SU-DHL-6 (cell line): ENCODE measurements around the gene CYTL1.

Experiments used
- H2AFZ ChIP-seq: fragments of 200-600 bp; sonication (generic); 2 replicates; pipeline ENCODE4 v1.6.1; 2014; ENCODE audit warnings: low read depth, mild to moderate bottlenecking, moderate library complexity, mixed read lengths, antibody characterized with exemption, low read length; ENCODE audit not compliant: severe bottlenecking
- H3F3A ChIP-seq: fragments of 200-600 bp; shearing (Covaris generic); 2 replicates; pipeline ENCODE4 v1.6.0; 2016; ENCODE audit warnings: antibody characterized with exemption, mild to moderate bottlenecking; ENCODE audit not compliant: insufficient read depth
- H3K27ac ChIP-seq: fragments of 200-600 bp; sonication (generic); 2 replicates; pipeline ENCODE4 v1.5.1; 2016; ENCODE audit warnings: low read depth, mild to moderate bottlenecking, low read length, moderate library complexity, mixed read lengths
- H3K27me3 ChIP-seq: fragments of 200-600 bp; sonication (generic), shearing (Covaris generic); 2 replicates; pipeline ENCODE4 v1.6.0; 2014; ENCODE audit warnings: mild to moderate bottlenecking, low read length
- H3K36me3 ChIP-seq: fragments of 200-600 bp; sonication (generic); 2 replicates; pipeline ENCODE4 v1.6.1; 2014; ENCODE audit warnings: mild to moderate bottlenecking, low read length, mixed read lengths
- H3K4me2 ChIP-seq: fragments of 300-600, 200-600 bp; shearing (Covaris generic), sonication (generic); 2 replicates; pipeline ENCODE4 v1.6.0; 2014; ENCODE audit warnings: low read length, low read depth, mild to moderate bottlenecking; ENCODE audit not compliant: poor library complexity, severe bottlenecking
- H3K4me3 ChIP-seq: fragments of 200-600 bp; sonication (generic); 2 replicates; pipeline ENCODE4 v1.5.1; 2014; ENCODE audit warnings: antibody characterized with exemption, low read length, mild to moderate bottlenecking, mixed read lengths; ENCODE audit not compliant: insufficient read depth, poor library complexity, severe bottlenecking
- H3K79me2 ChIP-seq: fragments of 200-600 bp; sonication (generic); 2 replicates; pipeline ENCODE4 v1.6.1; 2014; ENCODE audit warnings: mild to moderate bottlenecking, low read length, moderate library complexity; ENCODE audit not compliant: insufficient read depth
- H3K9ac ChIP-seq: fragments of 200-600 bp; sonication (generic); 2 replicates; pipeline ENCODE4 v1.7.0; 2014; ENCODE audit warnings: mild to moderate bottlenecking, low read length
- H3K9me2 ChIP-seq: fragments of 200-600 bp; sonication (generic); replicated peaks from 2 replicates; pipeline ENCODE4 v1.6.1; 2014; ENCODE audit warnings: low read length; ENCODE audit not compliant: insufficient read depth
- H3K9me3 ChIP-seq: fragments of 200-600 bp; sonication (generic); 2 replicates; pipeline ENCODE4 v1.6.1; 2014; ENCODE audit warnings: low read length, mixed read lengths; ENCODE audit not compliant: insufficient read depth
- H4K20me1 ChIP-seq: fragments of 200-600 bp; sonication (generic); 2 replicates; pipeline ENCODE4 v1.6.1; 2014; ENCODE audit warnings: low read depth, mild to moderate bottlenecking, antibody characterized with exemption, low read length, moderate library complexity, mixed read lengths
- EZH2phosphoT487 ChIP-seq: fragments of 200-600 bp; sonication (generic), shearing (Covaris generic); conservative IDR thresholded peaks from 2 replicates; pipeline ENCODE4 v1.6.1; 2018; ENCODE audit warnings: mild to moderate bottlenecking, antibody characterized with exemption, low read length, moderate library complexity, mixed read lengths
- TF ChIP-seq, protein P1 (sequence below): fragments of 200-600 bp; sonication (generic); IDR thresholded peaks from one replicate; pipeline ENCODE4 v1.5.1; 2017; ENCODE audit warnings: antibody characterized with exemption, mild to moderate bottlenecking, low read length, moderate library complexity; ENCODE audit not compliant: insufficient read depth, poor library complexity, severe bottlenecking

The CYTL1 gene

GRCh38 chr4:5052204-5052702 is 33.0 kb upstream of the CYTL1 start:
- H3K4me2 ChIP-seq: no peak overlapping the region
- no peaks in the 10 kb centered on the region for H3K79me2 ChIP-seq
- no peaks in the 10 kb centered on the region for H3K9me3 ChIP-seq
- no peaks in the 10 kb centered on the region for H3K9me2 ChIP-seq
- no peaks in the 10 kb centered on the region for H3F3A ChIP-seq
- no peak overlapping the region for H2AFZ ChIP-seq
- no peak for TF ChIP-seq EZH2phosphoT487
- TF ChIP-seq, protein P1, sequence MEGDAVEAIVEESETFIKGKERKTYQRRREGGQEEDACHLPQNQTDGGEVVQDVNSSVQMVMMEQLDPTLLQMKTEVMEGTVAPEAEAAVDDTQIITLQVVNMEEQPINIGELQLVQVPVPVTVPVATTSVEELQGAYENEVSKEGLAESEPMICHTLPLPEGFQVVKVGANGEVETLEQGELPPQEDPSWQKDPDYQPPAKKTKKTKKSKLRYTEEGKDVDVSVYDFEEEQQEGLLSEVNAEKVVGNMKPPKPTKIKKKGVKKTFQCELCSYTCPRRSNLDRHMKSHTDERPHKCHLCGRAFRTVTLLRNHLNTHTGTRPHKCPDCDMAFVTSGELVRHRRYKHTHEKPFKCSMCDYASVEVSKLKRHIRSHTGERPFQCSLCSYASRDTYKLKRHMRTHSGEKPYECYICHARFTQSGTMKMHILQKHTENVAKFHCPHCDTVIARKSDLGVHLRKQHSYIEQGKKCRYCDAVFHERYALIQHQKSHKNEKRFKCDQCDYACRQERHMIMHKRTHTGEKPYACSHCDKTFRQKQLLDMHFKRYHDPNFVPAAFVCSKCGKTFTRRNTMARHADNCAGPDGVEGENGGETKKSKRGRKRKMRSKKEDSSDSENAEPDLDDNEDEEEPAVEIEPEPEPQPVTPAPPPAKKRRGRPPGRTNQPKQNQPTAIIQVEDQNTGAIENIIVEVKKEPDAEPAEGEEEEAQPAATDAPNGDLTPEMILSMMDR: no peak
- H3K27me3 ChIP-seq: no peaks in the 10 kb centered on the region
- H3K27ac ChIP-seq: no peak overlapping the region
- no peaks in the 10 kb centered on the region for H3K36me3 ChIP-seq
- H3K4me3 ChIP-seq: no peak overlapping the region
- H3K9ac ChIP-seq: no peak overlapping the region
- no peaks in the 10 kb centered on the region for H4K20me1 ChIP-seq

DNA sequence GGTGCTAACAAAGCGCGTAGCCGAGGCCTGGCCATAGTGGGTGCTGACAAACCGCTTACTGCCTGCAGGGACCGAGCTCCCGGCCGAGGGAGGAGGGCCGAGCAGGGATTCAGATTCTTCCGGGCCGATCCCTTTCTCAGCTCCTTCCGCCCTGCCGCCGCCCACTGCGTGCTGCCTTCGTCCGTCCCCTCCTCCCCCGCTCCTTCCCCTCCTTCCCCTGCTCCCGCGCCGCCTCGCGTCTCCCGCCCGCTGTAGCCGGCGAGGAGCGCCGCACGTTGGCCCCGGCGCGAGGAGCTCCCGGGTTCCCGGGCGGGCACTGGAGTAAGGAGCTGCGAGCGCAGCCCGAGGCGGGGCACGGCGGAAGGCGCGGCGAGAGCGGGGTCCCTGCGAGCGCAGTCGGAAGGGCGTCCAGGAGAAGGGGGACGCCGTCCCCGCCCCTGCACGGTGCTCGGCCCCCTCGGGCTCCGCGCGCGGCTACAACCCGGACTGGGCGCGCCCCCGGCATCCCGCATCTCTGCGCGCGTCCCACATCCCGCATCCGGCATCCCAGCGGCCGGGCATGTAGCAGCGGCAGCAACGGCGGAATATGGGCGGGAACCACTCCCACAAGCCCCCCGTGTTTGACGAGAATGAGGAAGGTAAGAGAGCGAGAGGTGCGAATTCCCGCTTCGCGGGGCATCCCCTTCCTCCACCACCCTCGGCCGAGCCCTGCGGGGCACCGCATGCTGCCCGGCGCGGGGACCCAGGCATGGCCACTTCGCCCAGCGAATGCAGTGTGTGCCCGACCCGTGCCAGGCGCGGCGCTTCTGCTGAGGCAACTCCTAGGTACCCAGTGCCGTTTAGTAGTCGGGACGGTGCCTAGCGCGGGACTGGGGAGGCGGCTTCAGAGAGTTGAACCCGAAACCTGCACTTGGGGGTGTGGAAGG is 32.3 kb upstream of the CYTL1 start, which contains the start of gene STK32B:
Gene STK32B, plus strand, starts transcription at position 203 of the 926 bp plus-strand sequence.
- Histone ChIP-seq H3K9me3 (no peaks in the 10 kb centered on the region), H3K36me3 (no peaks in the 10 kb centered on the region), H3K27ac (no peak within 1 kb of the TSS), H3K79me2 (no peaks in the 10 kb centered on the region), H3K27me3 (no peaks in the 10 kb centered on the region), H3K4me2 (no peak within 1 kb of the TSS), H3K9ac (no peak within 1 kb of the TSS), H4K20me1 (no peaks in the 10 kb centered on the region), H3K4me3 (no peak within 1 kb of the TSS), H2AFZ (no peak within 1 kb of the TSS), H3K9me2 (no peaks in the 10 kb centered on the region), H3F3A (no peaks in the 10 kb centered on the region)
- TF ChIP-seq, protein P1: no peak
- TF ChIP-seq EZH2phosphoT487: no peak

- Histone ChIP-seq H3F3A (no peaks in the 10 kb centered on the region), H3K79me2 (no peaks in the 10 kb centered on the region), H4K20me1 (no peaks in the 10 kb centered on the region), H3K9ac (no peak overlapping the region), H2AFZ (no peak overlapping the region), H3K4me2 (no peak overlapping the region), H3K36me3 (no peaks in the 10 kb centered on the region), H3K9me2 (no peaks in the 10 kb centered on the region), H3K9me3 (no peaks in the 10 kb centered on the region), H3K4me3 (no peak overlapping the region), H3K27ac (no peak overlapping the region), H3K27me3 (no peaks in the 10 kb centered on the region)
- TF ChIP-seq EZH2phosphoT487: no peak
- TF ChIP-seq, protein P1: no peak
Measured at GRCh38 chr4:5050520-5051277, 31.4 kb upstream of the CYTL1 start.
